T-helper 1 cell (primary cell): Measurements from ENCODE around the gene MED27.

Source experiments
- DNase-seq, 5 donors: peaks; one replicate each; pipeline ENCODE4 v3.0.0-alpha.2; 2012 to 2020

Gene MED27

GRCh38 chr9:131995382-131995781 is 84.3 kb downstream of the MED27 start:
- DNase-seq: no peak

DNA sequence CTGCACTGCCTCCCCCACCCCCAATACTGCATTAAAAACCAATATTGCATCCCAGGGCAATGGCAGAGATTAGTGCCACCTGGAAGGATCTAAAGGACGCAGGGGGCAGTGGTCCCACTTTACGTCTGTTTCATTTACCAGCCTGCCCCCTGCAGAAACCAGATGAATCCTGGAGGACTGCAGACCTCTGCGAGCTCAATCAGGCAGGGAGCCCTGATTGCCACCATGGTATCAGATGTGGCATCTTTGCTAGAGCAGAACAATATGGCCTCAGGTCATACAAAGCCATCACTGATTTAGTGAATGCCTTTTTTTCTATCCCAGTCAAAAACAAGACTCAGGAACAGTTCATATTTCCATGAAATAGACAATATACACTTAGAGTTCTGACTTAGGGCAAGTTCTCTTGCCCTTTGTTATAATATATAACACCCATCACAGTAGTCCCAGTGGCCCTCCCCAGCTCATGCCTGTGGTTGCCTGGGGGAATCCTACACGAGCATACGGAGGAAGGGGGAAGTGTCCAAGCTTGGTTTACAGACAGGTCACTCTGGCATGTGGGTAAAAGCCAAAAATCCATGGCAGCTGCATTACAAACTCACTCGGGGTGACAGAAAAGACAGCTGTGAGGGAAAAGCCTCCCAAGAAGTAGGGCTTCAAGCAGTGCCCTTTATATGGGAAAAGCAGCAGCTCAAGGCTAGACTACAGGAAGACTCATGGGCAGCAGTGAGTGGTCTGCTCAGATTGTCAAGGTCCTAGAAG is 85.1 kb downstream of the MED27 start:
- DNase-seq: no peak

DNA sequence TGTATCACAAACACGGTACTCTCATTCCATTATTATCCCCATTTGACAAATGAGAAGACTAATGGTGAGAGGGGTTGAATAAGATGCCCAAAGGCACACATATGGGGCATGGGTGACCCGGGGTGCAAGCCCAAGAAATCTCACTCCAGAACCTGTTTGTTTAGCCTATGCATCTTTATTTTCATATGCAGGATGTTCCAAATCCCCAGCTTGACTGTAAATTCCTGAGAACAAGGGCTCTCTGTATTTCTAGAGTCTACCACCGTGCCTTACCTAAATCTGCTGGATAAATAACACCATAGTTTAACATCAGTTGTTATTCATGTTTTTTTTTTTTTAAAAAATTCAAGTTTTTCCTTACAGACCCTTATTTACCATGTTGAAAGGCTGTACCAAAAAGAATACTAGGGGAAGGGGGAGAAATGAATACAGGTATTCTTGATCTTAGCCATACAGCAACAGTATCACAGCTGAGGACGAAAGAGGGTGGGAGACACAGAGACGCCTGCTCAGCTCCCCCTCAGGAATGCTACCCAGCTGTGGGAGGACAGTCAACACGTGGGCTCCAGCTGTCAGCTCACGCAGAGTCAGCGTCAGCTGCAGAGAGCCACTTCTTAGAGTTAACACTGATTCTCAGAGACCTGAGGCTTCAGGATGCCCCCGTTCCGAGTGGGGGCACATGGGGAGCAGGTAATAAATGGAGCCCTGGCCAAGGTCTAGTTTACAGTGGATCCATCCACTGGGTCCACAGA is 86.6 kb downstream of the MED27 start:
- DNase-seq: no peak

- DNase-seq: no peak
These were observed 92.4 kb downstream of the MED27 start for GRCh38 chr9:131987232-131987631.

DNA sequence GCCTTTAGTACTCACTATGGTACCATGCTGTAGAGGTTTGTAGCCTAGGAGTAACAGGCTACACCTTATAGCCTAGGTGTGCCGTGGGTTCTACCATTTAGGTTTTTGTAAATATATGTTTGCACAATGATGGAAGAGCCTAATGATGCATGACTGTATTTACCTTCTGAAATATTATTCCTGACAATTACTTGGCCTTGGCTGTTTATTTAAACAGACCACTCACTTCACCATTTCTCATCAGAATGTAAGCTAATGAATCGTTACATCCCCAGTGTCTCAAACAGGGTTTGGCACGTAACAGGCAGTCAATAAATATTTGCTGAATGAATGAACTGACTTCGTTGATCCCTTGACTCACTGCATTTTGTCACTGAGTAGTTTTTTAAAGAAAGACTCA is 93.1 kb downstream of the MED27 start:
- DNase-seq: no peak

DNA sequence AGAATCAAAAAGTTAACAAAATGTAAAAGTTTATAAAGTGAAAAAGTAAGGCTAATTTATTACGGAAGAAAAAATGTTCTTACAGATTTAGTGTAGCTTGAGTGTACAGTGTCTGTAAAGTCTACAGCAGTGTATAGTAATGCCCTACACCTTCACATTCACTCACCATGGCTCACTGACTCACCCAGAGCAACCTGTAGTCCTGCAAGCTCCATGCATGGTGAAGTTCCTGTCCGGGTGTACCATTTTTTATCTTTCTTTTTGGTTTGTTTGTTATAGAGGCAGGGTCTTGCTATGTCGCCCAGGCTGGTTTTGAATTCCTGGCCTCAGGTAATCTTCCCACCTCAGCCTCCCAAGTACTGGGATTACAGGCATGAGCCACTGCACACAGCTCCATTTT is 93.6 kb downstream of the MED27 start:
- no peak for DNase-seq

DNA sequence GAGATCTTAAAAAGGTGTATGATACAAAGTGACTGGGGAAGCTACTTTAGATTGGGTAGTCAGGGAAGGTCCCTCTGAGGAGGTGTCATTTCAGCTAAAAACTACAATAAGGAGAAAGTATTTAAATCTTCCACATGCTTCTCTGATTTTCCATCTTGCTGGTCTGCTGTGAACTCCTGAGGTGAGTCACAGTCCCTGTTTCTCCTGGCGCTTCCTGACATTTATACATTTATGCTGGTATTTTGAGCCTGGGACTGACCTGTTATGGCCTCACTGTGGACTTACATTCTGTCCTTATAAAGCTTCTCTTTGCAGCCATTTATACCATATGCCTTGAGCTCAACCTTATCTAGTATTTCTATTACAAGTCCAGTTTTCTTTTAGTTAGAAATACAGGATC is 95.1 kb downstream of the MED27 start:
- no peak for DNase-seq

DNA sequence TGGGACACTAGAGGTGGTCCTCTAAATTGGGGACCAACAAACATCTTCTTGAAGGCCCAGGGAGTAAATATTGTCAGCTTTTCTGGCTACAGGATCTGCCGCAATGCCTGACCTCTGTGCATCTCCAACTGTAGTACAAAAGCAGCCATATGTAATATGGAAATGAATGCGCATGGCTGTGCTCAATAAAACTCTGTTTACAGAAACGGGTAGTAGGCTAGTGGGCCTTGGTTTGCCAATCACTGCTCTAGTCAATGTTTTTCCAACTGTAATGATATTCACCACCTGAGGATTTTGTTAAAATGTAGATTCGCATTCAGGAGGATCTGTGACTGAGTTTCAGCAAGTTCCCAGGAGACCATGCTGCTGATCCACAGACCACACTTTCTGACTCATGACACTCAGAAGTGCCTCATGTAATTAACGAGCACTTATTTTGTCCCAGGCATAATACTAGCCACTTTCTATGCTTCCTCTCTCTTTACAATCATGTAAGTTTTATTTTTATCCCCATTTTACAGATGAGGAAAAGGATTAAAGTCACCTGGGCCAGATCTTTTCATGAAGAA is 96.9 kb downstream of the MED27 start:
- no peak for DNase-seq

GRCh38 chr9:131982102-131982501 is 97.6 kb downstream of the MED27 start:
- no peak for DNase-seq

GRCh38 chr9:131981116-131981776 is 98.4 kb downstream of the MED27 start:
- DNase-seq: no peak

DNA sequence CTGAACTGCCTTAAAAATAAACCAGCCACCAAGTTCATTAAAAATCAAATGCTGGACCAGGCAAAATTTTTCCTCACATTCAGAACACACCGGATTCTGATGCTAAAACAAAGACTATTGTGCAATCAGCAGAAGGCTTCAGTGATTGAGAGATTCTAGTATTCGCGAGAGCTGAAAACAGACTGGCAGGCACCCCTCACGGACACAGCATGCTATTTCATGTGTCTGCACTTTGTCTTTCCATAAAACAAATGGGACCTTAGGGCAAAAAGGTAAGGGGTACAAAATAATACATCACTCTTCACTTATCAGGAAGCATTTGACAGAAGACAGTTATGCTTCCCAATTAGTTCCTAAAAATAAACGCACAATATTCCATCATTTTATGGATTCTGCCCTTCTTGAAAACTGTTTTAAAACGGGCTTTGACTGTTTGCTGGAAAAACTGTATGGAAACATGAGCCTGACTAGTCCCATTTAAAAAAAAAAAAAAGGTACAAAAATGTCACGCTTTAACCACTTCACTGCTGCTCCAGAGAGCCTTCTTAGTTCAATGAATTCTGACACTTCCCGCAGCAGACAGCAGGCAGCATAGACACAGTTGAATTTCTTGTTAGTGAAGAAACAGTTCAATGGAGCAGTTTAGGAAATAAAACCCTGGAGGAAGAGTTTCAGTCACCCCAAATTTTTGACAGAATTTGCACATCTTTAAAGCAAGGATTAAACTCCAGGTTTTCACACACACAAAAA is 99.2 kb downstream of the MED27 start:
- DNase-seq: no peak

GRCh38 chr9:131977109-131977838 is 102.4 kb downstream of the MED27 start:
- DNase-seq: no peak

- no peak for DNase-seq
These were observed 103.2 kb downstream of the MED27 start for GRCh38 chr9:131976157-131977108.

- no peak for DNase-seq
These were observed 106.8 kb downstream of the MED27 start for GRCh38 chr9:131972889-131973288.

DNA sequence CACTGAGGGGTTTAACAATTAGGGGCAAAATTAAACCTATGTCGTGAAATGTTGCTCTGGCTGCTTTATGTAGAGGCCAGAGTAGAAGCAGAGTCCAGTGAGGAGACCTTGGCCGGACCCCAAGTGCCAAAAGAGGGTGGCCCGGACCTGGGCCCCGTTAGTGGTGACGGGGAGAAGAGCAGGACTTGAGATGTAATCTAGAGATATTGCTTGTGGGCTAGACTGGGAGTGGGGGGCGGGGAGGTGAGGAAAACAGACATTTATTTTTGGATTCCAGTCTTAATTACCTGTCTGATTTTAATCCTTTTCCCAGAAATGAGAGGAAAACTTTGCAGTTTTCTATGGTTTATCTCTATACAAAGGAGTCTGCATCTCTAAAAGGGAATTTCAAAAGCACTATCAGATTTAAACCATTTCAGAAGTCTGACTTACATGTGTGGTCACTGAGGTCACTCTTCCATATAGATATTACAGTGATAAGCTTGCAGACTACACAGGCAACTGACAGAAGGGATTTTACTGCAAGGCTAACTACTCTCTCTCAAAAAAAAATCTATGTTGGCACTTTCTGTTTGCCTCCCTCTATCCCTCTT is 108.1 kb downstream of the MED27 start:
- no peak for DNase-seq

DNA sequence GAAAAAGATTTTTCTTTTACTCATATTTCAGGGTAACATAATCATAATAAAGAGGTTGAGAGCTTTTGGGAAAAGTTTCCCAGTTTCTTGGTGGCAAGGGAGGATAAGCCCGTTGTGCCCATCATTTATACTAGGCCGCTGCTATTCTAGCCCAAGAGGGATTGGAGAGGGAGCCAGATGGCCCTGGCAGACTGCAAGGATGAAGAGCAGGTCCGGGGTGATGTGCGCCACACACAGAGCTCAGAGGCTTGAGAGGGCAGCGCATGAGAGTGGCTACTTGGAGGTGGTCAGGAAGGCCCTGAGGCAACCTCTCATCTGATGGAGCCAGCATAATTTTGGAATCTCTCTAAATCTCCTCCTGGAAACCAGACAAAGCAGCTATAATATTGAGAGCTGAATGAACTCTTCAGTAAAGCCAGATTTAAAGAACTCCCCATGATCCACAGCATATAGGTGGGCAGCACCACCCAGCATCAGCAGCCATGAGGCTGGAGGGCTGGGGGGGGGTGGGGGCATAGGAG is 110.1 kb downstream of the MED27 start:
- no peak for DNase-seq

GRCh38 chr9:131968632-131969031 is 111.0 kb downstream of the MED27 start:
- no peak for DNase-seq

DNA sequence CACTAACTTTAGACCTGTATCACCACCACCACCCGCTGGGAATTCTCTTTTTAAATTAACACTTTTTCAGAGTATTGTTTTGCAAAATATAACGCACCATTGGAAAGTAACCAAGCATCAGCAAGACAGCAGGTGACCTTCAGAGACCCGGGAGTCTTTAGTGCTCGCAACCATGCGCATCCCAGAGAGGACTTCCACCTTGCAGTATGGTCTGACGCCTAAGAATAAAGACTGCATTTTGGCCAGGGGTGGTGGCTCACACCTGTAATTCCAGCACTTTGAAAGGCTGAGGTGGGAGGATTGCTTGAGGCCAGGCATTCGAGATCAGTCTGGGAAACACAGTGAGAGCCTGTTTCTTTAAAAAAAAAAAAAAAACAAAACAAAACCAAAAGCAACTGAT is 113.8 kb downstream of the MED27 start:
- DNase-seq: no peak

DNA sequence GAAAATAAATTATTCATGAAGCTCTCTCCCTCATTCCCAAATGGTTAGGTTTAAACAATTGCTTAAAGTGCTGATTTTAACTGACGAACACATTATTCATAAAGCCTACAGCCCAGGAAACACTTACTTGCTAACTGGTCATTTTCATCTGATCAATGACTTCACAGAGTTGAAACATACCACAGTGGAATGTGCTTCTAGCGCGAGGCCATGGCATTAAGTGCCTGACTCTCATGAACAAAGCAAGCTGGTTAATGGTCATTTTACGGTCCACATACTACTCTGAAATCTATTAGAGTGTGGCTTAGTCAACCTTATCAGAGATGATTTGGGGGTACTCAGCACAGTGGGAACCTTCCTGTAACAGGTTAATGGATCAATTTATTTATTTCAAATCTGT is 114.6 kb downstream of the MED27 start:
- DNase-seq: no peak
